Osteoblast (primary cell): ENCODE data around the gene PGBD2. TPM values are rescaled to one million over a fixed set of nuclear protein-coding genes. Genes with fewer than 3 reads are reported as not detected.

Experiments
- DNase-seq: peaks from one replicate; pipeline ENCODE4 v3.0.0; 2011; ENCODE audit warnings: low spot score, mixed read lengths; ENCODE audit not compliant: insufficient read length; ENCODE audit errors: missing footprints
- H2AFZ ChIP-seq: 2 replicates; pipeline ENCODE4 v1.6.0; 2011; ENCODE audit warnings: mild to moderate bottlenecking, low read length
- H3K27ac ChIP-seq: 2 replicates; pipeline ENCODE4 v1.5.1; 2011; ENCODE audit warnings: mild to moderate bottlenecking, low read depth, low read length, moderate library complexity
- H3K27me3 ChIP-seq: 2 replicates; pipeline ENCODE4 v1.6.0; 2012; ENCODE audit warnings: mild to moderate bottlenecking, control low read depth, inconsistent platforms, low read length, moderate library complexity; ENCODE audit not compliant: insufficient read depth
- H3K36me3 ChIP-seq: 2 replicates; pipeline ENCODE4 v1.5.1; 2011; ENCODE audit warnings: mild to moderate bottlenecking, low read length, control low read depth, moderate library complexity; ENCODE audit not compliant: insufficient read depth
- H3K4me1 ChIP-seq: 2 replicates; pipeline ENCODE4 v1.5.1; 2011; ENCODE audit warnings: mild to moderate bottlenecking, low read length, control low read depth, moderate library complexity; ENCODE audit not compliant: insufficient read depth
- H3K4me2 ChIP-seq: 2 replicates; pipeline ENCODE4 v1.6.0; 2011; ENCODE audit warnings: mild to moderate bottlenecking, low read length; ENCODE audit not compliant: insufficient read depth
- H3K4me3 ChIP-seq: fragments of 200-600 bp; sonication (generic); 3 replicates; pipeline ENCODE4 v1.5.1; 2012; ENCODE audit warnings: mild to moderate bottlenecking, low read length, inconsistent platforms; ENCODE audit not compliant: insufficient read depth
- H3K79me2 ChIP-seq: 2 replicates; pipeline ENCODE4 v1.6.0; 2012; ENCODE audit warnings: mild to moderate bottlenecking, low read length, control low read depth, inconsistent platforms; ENCODE audit not compliant: insufficient read depth
- H3K9me3 ChIP-seq: 2 replicates; pipeline ENCODE4 v1.5.1; 2011; ENCODE audit warnings: low read depth, low read length, control low read depth
- H4K20me1 ChIP-seq: 2 replicates; pipeline ENCODE4 v1.6.0; 2012; ENCODE audit warnings: mild to moderate bottlenecking, low read length, control low read depth; ENCODE audit not compliant: insufficient read depth
- CTCF ChIP-seq: IDR thresholded peaks from 2 replicates; pipeline ENCODE4 v1.5.1; 2011; ENCODE audit warnings: mild to moderate bottlenecking, low read depth, low read length, moderate library complexity; ENCODE audit errors: extremely low read depth
- total RNA-seq: library from RNA; depleted of rRNA; stranded (reverse); fragments of >200 nt; gene quantifications from 2 replicates; pipeline ENCODE4 v1.2.3, GENCODE V29; 2012

The PGBD2 gene
- total RNA-seq, 1 donor = 4.3 TPM

- peak; percentile 20 for TF ChIP-seq CTCF
- Histone ChIP-seq H3K27me3 (no peaks in the 10 kb centered on the region), H3K4me2 (peak overlapping the region; percentile 99), H3K4me1 (peaks cover 29% of the 10 kb centered on the region), H3K9me3 (no peaks in the 10 kb centered on the region), H3K36me3 (peaks cover 24% of the 10 kb centered on the region), H3K27ac (peak overlapping the region; percentile 75), H2AFZ (peak overlapping the region; percentile 90), H3K4me3 (peak overlapping the region; percentile 87), H4K20me1 (no peaks in the 10 kb centered on the region), H3K79me2 (peaks cover 16% of the 10 kb centered on the region)
- peak; percentile 96 for DNase-seq
These were observed 47.7 kb upstream of the PGBD2 start for GRCh38 chr1:248858096-248858890.

DNA sequence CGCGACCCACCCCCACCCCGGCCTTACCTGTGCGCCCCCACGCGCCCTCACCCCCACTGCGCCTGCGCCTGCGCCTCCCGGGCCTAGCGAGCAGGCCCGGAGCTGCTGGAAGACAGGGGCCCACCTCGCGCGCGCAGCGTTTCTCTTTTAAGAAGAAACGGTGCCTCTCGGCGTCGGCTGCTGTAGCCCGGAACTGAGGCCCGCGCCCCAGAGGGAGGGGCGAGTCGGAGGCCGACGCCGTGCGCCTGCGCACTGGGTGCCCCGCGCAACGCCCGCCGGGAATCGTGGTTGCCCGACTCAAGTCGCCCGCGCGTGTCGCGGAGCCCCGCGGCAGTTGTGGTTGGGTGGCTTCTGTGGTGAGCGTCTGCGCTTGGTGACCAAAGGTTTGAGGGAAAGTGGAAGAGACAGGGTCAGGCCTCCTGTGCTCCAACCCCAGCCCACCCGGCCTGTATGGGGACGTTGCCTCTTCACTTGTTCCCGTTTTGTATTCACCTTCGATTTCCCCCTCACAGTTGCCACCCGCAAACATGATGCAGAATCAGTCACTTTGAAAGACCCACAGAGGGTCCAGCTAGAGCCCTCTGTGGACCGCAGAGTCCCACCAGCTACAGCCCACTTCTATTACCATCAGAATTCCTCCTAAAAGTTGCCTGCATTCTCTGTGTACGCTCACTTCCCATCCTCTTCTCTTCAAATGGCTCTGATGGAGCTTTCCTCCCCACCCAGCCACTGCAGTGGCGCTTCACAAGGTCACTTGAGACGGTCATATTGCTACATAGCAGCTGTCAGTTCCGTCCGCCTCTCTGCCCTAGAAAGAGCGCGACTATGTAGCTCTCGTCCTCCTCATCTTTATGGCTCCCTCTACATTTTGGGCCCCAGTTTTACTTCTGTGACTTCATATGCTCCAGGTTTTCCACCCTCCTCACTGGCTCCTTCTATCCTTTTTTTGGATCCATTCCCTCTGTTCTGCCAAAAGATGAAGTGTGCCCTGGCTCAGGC lies 46.8 kb upstream of the PGBD2 start, which contains the start of gene ZNF692:
Gene ZNF692 (minus strand): TSS at position 195 of the 999 bp plus-strand sequence. CDS start 776 bp downstream, outside the sequence.
- Histone ChIP-seq H3K4me2 (peak within 1 kb of the TSS; percentile 99), H4K20me1 (no peaks in the 10 kb centered on the region), H3K9me3 (no peaks in the 10 kb centered on the region), H3K4me1 (peaks cover 33% of the 10 kb centered on the region), H3K4me3 (peak within 1 kb of the TSS; percentile 87), H3K36me3 (peaks cover 16% of the 10 kb centered on the region), H3K79me2 (peaks cover 16% of the 10 kb centered on the region), H3K27ac (peak within 1 kb of the TSS; percentile 75), H3K27me3 (no peaks in the 10 kb centered on the region), H2AFZ (peak within 1 kb of the TSS; percentile 100)
- no peak for TF ChIP-seq CTCF
- peak; percentile 100 for DNase-seq

DNA sequence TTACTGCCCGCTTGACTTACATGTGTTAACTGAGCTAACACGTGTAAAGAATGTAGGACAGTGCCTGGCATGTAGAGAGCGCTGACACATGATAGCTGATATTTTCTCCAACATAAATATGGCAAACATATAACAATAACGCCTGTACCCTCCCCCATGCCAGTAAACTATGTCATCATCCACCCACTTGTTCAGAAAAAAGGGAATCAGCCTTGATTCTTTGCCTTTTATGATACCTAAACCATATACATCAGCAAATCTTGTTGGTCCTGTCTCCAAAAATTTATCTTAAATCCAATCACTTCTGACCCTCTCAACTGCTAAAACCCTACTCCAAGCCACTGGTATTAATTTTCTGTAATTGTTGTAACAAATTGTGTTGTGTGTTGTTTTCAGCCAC lies 46.0 kb upstream of the PGBD2 start:
- peaks cover 33% of the 10 kb centered on the region for H3K4me1 ChIP-seq
- no peaks in the 10 kb centered on the region for H3K9me3 ChIP-seq
- no peak for DNase-seq
- no peak overlapping the region for H3K27ac ChIP-seq
- H2AFZ ChIP-seq = no peak overlapping the region
- peak overlapping the region; percentile 99 for H3K4me2 ChIP-seq
- peaks cover 10% of the 10 kb centered on the region for H3K36me3 ChIP-seq
- H4K20me1 ChIP-seq = no peaks in the 10 kb centered on the region
- no peak for TF ChIP-seq CTCF
- H3K79me2 ChIP-seq = peaks cover 16% of the 10 kb centered on the region
- H3K4me3 ChIP-seq = no peak overlapping the region
- H3K27me3 ChIP-seq = no peaks in the 10 kb centered on the region

DNA sequence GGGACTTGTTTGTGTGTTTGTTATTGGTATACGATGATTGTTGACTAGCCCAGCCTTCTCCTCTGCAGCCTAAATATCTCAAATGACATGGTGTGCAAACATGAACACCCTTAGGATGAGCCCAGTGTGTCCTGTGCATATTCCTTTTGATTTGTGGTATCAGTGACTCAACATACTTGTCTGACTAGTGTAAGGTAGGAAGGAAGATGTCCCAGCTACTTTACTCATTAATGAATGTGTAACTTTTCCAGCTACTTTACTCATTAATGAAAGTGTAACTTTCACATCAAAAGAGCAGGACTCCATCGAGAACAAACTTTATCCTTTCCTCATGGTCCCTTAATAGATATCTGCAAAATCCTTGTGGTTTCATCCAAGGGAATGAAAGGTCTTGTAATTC lies 44.4 kb upstream of the PGBD2 start:
- TF ChIP-seq CTCF = no peak
- H2AFZ ChIP-seq = no peak overlapping the region
- H3K4me3 ChIP-seq = no peak overlapping the region
- H3K4me2 ChIP-seq = no peak overlapping the region
- no peaks in the 10 kb centered on the region for H3K36me3 ChIP-seq
- H4K20me1 ChIP-seq = no peaks in the 10 kb centered on the region
- peaks cover 33% of the 10 kb centered on the region for H3K4me1 ChIP-seq
- H3K27me3 ChIP-seq = no peaks in the 10 kb centered on the region
- no peaks in the 10 kb centered on the region for H3K9me3 ChIP-seq
- no peak for DNase-seq
- peaks cover 16% of the 10 kb centered on the region for H3K79me2 ChIP-seq
- no peak overlapping the region for H3K27ac ChIP-seq
